IPS-20b (cell line): Measurements from ENCODE around the gene SLC9A6.

ENCODE experiments used
- H3K27ac ChIP-seq: one replicate; pipeline ENCODE4 v1.5.1; 2013; ENCODE audit warnings: low read length
- H3K27me3 ChIP-seq: 2 replicates; pipeline ENCODE4 v1.6.1; 2013; ENCODE audit warnings: mild to moderate bottlenecking, low read length, inconsistent platforms; ENCODE audit not compliant: insufficient read depth
- H3K36me3 ChIP-seq: 2 replicates; pipeline ENCODE4 v1.6.1; 2013; ENCODE audit warnings: low read depth, mild to moderate bottlenecking, inconsistent platforms, low read length, moderate library complexity; ENCODE audit not compliant: insufficient read depth
- H3K4me1 ChIP-seq: 2 replicates; pipeline ENCODE4 v1.6.1; 2013; ENCODE audit warnings: mild to moderate bottlenecking, control low read depth, inconsistent platforms, low read length, moderate library complexity; ENCODE audit not compliant: insufficient read depth
- H3K4me3 ChIP-seq: 2 replicates; pipeline ENCODE4 v1.5.1; 2013; ENCODE audit warnings: mild to moderate bottlenecking, low read length, inconsistent platforms
- H3K9ac ChIP-seq: 2 replicates; pipeline ENCODE4 v1.6.1; 2013; ENCODE audit warnings: low read depth, mild to moderate bottlenecking, inconsistent platforms, low read length, moderate library complexity
- H3K9me3 ChIP-seq: 2 replicates; pipeline ENCODE4 v1.6.1; 2013; ENCODE audit warnings: mild to moderate bottlenecking, low read depth, low read length, inconsistent platforms; ENCODE audit not compliant: insufficient read depth

SLC9A6 gene

DNA sequence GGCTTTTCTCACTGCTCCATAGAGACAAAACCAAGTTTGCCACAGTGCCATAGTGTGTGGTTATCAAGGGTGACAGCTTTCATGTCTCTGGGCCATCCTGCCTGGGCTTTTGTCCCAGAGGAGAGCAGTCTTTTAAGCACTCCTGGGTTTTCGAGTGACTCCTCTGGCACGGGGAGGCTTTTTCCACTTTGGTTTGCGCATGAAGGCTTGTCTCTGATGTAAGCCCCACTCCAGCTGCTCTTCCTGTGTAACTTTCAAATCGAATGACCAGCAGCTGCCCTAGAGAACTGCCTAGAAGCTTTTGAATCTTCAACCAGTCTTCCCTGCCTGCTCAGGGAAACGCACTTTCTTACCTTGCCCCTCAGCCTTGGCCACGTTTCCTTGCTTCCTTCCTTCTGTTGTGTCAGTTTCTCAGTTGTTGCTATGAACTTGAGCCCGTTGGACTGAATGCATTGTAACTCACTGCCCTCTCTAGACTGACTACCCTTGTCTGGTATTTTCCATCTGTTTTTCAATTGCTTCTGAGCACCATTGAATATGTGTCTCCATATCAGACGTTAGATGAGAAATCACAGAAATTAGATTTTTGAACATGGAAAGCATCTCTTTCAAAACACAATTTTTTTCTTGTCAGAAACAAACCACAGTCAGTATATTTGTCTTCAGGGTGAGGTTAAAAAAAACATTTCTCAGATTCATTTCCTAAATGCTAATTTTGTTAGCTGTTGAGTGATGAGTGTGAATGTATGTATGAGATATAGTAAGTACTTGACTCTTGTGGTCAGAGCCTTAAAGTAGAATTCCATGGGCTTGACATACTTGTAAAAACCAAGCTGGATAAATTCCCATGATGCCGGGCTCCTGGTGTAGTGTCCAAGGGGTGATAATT is 45.3 kb downstream of the SLC9A6 start:
- Histone ChIP-seq H3K9me3 (no peaks in the 10 kb centered on the region), H3K27ac (no peak overlapping the region), H3K4me1 (no peaks in the 10 kb centered on the region), H3K9ac (no peak overlapping the region), H3K27me3 (no peaks in the 10 kb centered on the region), H3K4me3 (no peak overlapping the region), H3K36me3 (peaks cover 13% of the 10 kb centered on the region; the same call in 1 of the 2 replicates)

- Histone ChIP-seq H3K4me3 (no peak overlapping the region), H3K4me1 (no peaks in the 10 kb centered on the region), H3K27me3 (no peaks in the 10 kb centered on the region), H3K36me3 (peaks cover 13% of the 10 kb centered on the region; the same call in 1 of the 2 replicates), H3K27ac (no peak overlapping the region), H3K9me3 (no peaks in the 10 kb centered on the region), H3K9ac (no peak overlapping the region)
Observed at GRCh38 chrX:136031626-136032025, 46.4 kb downstream of the SLC9A6 start.

GRCh38 chrX:136032370-136032769 is 47.1 kb downstream of the SLC9A6 start:
- Histone ChIP-seq H3K36me3 (peaks cover 13% of the 10 kb centered on the region; the same call in 1 of the 2 replicates), H3K9ac (no peak overlapping the region), H3K9me3 (no peaks in the 10 kb centered on the region), H3K4me1 (no peaks in the 10 kb centered on the region), H3K4me3 (no peak overlapping the region), H3K27ac (no peak overlapping the region), H3K27me3 (no peaks in the 10 kb centered on the region)

GRCh38 chrX:136034668-136035067 is 49.4 kb downstream of the SLC9A6 start:
- H3K27me3 ChIP-seq = no peaks in the 10 kb centered on the region
- peaks cover 13% of the 10 kb centered on the region; the same call in 1 of the 2 replicates for H3K36me3 ChIP-seq
- no peak overlapping the region for H3K4me3 ChIP-seq
- H3K9ac ChIP-seq = no peak overlapping the region
- no peaks in the 10 kb centered on the region for H3K4me1 ChIP-seq
- no peaks in the 10 kb centered on the region for H3K9me3 ChIP-seq
- no peak overlapping the region for H3K27ac ChIP-seq

DNA sequence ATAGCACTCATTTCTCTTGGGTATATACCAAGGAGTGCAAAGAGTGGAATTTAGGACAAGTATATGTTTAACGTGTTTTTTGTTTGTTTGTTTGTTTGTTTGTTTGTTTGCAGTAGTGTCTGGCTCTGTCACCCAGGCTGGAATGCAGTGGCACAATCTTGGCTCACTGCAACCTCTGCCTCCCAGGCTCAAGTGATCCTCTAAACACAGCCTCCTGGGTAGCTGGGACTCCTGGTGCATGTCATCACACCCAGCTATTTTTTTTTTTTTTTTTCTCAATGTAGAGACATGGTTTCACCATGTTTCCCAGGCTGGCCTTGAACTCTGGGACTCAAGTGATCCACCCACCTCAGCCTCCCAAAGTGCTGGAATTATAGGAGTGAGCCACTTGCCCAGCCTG is 50.4 kb downstream of the SLC9A6 start:
- H3K27ac ChIP-seq = no peak overlapping the region
- H3K36me3 ChIP-seq = peaks cover 5% of the 10 kb centered on the region; the same call in 1 of the 2 replicates
- H3K4me1 ChIP-seq = no peaks in the 10 kb centered on the region
- no peak overlapping the region for H3K4me3 ChIP-seq
- no peaks in the 10 kb centered on the region for H3K9me3 ChIP-seq
- no peak overlapping the region for H3K9ac ChIP-seq
- H3K27me3 ChIP-seq = no peaks in the 10 kb centered on the region

DNA sequence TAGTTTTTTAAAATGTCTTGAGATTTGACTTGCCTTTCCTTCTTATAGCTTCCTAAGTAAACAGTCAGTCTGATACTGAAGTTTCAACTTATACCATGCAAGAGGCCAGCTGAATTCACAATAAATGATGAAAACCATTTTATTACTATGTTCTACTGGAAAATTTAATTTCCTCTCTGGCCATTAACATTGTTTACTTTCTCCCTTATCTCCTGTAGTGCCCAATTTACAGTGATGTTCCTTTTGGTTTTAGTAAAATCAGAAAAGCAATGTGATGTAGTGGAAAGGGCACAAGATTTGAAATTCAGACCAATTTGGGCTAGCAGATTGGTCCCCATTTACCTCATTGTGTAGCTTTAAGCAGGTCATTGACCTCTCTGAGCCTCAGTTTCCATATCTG is 54.2 kb downstream of the SLC9A6 start:
- Histone ChIP-seq H3K36me3 (peaks cover 5% of the 10 kb centered on the region; the same call in 1 of the 2 replicates), H3K27me3 (no peaks in the 10 kb centered on the region), H3K4me1 (no peaks in the 10 kb centered on the region), H3K4me3 (no peak overlapping the region), H3K27ac (no peak overlapping the region), H3K9ac (no peak overlapping the region), H3K9me3 (no peaks in the 10 kb centered on the region)

- H3K27ac ChIP-seq = no peak overlapping the region
- peaks cover 9% of the 10 kb centered on the region; the same call in 1 of the 2 replicates for H3K36me3 ChIP-seq
- no peaks in the 10 kb centered on the region for H3K27me3 ChIP-seq
- H3K4me3 ChIP-seq = no peak overlapping the region
- H3K4me1 ChIP-seq = peaks cover 4% of the 10 kb centered on the region; the same call in 1 of the 2 replicates
- no peak overlapping the region for H3K9ac ChIP-seq
- no peaks in the 10 kb centered on the region for H3K9me3 ChIP-seq
Observed at GRCh38 chrX:136039968-136040367, 54.7 kb downstream of the SLC9A6 start.

DNA sequence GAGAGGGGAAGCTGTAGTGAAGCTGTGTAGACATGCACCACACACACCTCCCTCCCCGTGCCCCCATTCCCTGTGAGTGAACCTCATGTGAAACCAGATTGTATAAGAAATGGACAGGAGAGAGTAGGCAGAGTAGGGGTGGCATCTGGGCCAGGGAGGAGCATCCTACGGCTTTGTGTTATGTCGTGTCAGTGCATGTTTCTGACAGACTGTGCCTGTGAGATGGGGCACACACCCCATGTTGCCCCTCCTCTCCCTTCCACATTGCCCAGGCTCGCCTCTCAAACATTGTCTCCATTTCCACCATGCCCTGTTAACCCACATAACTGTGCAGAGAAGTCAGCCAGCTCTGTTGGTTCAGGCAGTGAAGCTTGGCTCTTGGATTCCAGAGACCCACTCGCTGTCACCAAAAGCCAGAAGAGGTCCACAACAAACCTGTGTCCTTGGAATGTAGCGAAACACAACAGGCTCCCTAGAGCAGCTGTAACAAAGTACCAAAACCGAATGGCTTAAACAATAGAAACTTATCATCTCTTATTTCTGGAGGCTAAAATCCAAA is 56.1 kb downstream of the SLC9A6 start:
- Histone ChIP-seq H3K36me3 (peaks cover 9% of the 10 kb centered on the region; the same call in 1 of the 2 replicates), H3K4me3 (no peak overlapping the region), H3K27me3 (no peaks in the 10 kb centered on the region), H3K27ac (no peak overlapping the region), H3K4me1 (peaks cover 4% of the 10 kb centered on the region; the same call in 1 of the 2 replicates), H3K9ac (no peak overlapping the region), H3K9me3 (no peaks in the 10 kb centered on the region)

DNA sequence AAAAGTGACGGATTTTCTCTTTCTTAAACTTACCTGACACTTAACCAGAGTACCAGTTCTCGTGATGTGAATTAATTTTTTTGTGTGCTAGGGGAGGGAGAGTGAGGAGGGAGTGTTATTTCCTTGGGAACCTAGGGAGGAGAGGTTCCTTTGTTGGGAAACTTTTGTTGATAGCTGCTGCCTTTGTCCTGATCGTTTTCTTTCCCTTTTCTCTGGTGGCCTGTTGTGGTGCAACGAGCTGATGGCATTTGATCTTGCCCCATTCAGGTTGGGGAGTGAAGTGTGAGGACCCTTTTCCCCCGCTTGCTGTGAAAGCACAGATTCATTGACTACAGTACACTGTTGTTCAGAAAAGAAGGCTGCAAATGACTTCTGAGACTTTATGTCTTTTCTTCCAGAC is 59.8 kb downstream of the SLC9A6 start:
- Histone ChIP-seq H3K4me1 (peaks cover 4% of the 10 kb centered on the region; the same call in 1 of the 2 replicates), H3K27me3 (no peaks in the 10 kb centered on the region), H3K4me3 (no peak overlapping the region), H3K9me3 (no peaks in the 10 kb centered on the region), H3K36me3 (peaks cover 9% of the 10 kb centered on the region; the same call in 1 of the 2 replicates), H3K27ac (no peak overlapping the region), H3K9ac (no peak overlapping the region)

- Histone ChIP-seq H3K9me3 (no peaks in the 10 kb centered on the region), H3K4me3 (no peak overlapping the region)
Observed at GRCh38 chrX:136046295-136047015, 61.2 kb downstream of the SLC9A6 start.

DNA sequence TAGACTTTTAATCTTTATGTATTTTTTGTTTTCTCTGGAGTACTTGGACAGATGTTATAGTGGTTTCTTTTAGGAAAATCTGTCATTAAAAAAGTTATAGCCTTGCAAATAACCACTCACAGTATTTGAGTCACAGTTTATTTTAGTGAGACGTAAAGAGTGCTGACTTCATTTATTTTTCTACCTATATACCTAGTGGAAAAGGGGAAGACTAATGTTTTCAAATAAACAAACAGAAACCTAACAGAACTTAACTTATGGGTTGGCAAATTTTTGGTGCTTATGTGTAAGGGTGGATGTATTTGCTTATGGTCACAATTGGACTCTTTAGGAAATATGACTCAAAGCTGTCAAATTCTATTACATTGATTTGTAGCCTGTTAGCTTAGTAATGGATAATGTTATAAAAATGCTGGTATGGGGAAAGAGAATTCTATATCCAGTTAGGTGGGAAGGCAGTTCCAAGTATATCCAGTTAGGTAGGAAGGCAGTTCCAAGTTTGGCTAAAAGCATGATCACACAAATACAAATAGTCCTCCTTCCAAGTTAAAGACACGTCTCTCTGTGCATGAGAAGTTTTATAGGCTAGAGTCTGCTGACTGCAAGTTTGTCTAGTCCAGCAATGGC is 61.9 kb downstream of the SLC9A6 start:
- H3K4me3 ChIP-seq = no peak overlapping the region

More at GRCh38 chrX:136046295-136047015, 61.2 kb downstream of the SLC9A6 start:
- H3K36me3 ChIP-seq = peaks cover 9% of the 10 kb centered on the region; the same call in 1 of the 2 replicates
- peaks cover 4% of the 10 kb centered on the region; the same call in 1 of the 2 replicates for H3K4me1 ChIP-seq
- no peak overlapping the region for H3K27ac ChIP-seq
- H3K9ac ChIP-seq = no peak overlapping the region
- H3K27me3 ChIP-seq = no peaks in the 10 kb centered on the region

More for the DNA sequence above, 61.9 kb downstream of the SLC9A6 start:
- Histone ChIP-seq H3K9ac (no peak overlapping the region), H3K9me3 (no peaks in the 10 kb centered on the region), H3K27me3 (no peaks in the 10 kb centered on the region), H3K36me3 (peaks cover 9% of the 10 kb centered on the region; the same call in 1 of the 2 replicates), H3K4me1 (peaks cover 4% of the 10 kb centered on the region; the same call in 1 of the 2 replicates), H3K27ac (no peak overlapping the region)
